ENCODE results near the gene ADCYAP1R1. TPM values are rescaled to one million over a fixed set of nuclear protein-coding genes. Genes with fewer than 3 reads are reported as not detected.

Gene ADCYAP1R1
- total RNA-seq, 1 experiment from 2014 or later, result 0.12 TPM

GRCh38 chr7:31044529-31044928 is 7.6 kb upstream of the ADCYAP1R1 start:
- ChIA-PET CTCF (no interaction called here), RAD21 (ENCODE audit: low non-redundant PET in 1 of 2, low total read pairs in 2 of 2, uncharacterized antibody in 2 of 2, unreplicated experiment in 2 of 2) (no interaction called here), POLR2A (no interaction called here)
- Histone ChIP-seq H3K27me3 (ENCODE audit: insufficient read depth, low read length) (peaks cover 43% of the 10 kb centered on the region), H3K4me3 (replicated peaks in 1 of 2; ENCODE audit: low read depth in 1 of 2, low read length in 2 of 2) (no peak overlapping the region), H3K27ac (ENCODE audit: low read depth, low read length) (no peak overlapping the region), H4K20me1 (ENCODE audit: insufficient read depth) (no peaks in the 10 kb centered on the region), H2AFZ (ENCODE audit: low read depth, low read length, poor library complexity, severe bottlenecking) (no peak overlapping the region), H3K9ac (ENCODE audit: low read length) (no peak overlapping the region), H3K4me2 (ENCODE audit: low read length) (no peak overlapping the region), H3K9me2 (ENCODE audit: insufficient read depth) (no peaks in the 10 kb centered on the region), H3K9me3 (ENCODE audit: control insufficient read depth in 1 of 2, insufficient read depth in 1 of 2, low read depth in 1 of 2, low read length in 2 of 2) (no peaks in the 10 kb centered on the region), H3K79me2 (ENCODE audit: insufficient read depth, low read length) (no peaks in the 10 kb centered on the region), H3K4me1 (ENCODE audit: control insufficient read depth in 1 of 2, insufficient read depth in 2 of 2, low read length in 2 of 2) (no peaks in the 10 kb centered on the region), H3K36me3 (ENCODE audit: control insufficient read depth in 1 of 2, insufficient read depth in 2 of 2, low read length in 2 of 2) (no peaks in the 10 kb centered on the region)
- TF ChIP-seq MAX (IDR thresholded peaks at IDR 0.05), result no peak
- TF ChIP-seq ZFX (IDR thresholded peaks at IDR 0.05), result no peak
- TF ChIP-seq YY1 (IDR thresholded peaks at IDR 0.05; ENCODE audit: extremely low read depth, insufficient replicate concordance, low read depth, low read length), result no peak
- no peak for TF ChIP-seq EZH2 (IDR thresholded peaks at IDR 0.05)
- TF ChIP-seq, protein P1, sequence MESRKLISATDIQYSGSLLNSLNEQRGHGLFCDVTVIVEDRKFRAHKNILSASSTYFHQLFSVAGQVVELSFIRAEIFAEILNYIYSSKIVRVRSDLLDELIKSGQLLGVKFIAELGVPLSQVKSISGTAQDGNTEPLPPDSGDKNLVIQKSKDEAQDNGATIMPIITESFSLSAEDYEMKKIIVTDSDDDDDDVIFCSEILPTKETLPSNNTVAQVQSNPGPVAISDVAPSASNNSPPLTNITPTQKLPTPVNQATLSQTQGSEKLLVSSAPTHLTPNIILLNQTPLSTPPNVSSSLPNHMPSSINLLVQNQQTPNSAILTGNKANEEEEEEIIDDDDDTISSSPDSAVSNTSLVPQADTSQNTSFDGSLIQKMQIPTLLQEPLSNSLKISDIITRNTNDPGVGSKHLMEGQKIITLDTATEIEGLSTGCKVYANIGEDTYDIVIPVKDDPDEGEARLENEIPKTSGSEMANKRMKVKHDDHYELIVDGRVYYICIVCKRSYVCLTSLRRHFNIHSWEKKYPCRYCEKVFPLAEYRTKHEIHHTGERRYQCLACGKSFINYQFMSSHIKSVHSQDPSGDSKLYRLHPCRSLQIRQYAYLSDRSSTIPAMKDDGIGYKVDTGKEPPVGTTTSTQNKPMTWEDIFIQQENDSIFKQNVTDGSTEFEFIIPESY (IDR thresholded peaks at IDR 0.05; ENCODE audit: extremely low read depth, insufficient replicate concordance, low read length), result no peak
- no peak for TF ChIP-seq ZNF274 (IDR thresholded peaks at IDR 0.05; ENCODE audit: low read depth, low read length)
- TF ChIP-seq REST (IDR thresholded peaks at IDR 0.05; ENCODE audit: low read depth), result no peak
- no peak for TF ChIP-seq ELF1 (IDR thresholded peaks at IDR 0.05; ENCODE audit: borderline replicate concordance, low read depth)
- TF ChIP-seq TCF7L2 (IDR thresholded peaks at IDR 0.05; ENCODE audit: borderline replicate concordance, extremely low read depth, insufficient read depth, insufficient read length), result no peak
- TF ChIP-seq EGR1 (IDR thresholded peaks at IDR 0.05; ENCODE audit: low read depth), result no peak
- TF ChIP-seq SP1 (IDR thresholded peaks at IDR 0.05; ENCODE audit: low read depth), result no peak
- no peak for TF ChIP-seq CTCF (IDR thresholded peaks at IDR 0.05 in 2 of 3, conservative IDR thresholded peaks at IDR 0.05 in 1 of 3; ENCODE audit: borderline replicate concordance in 1 of 3, insufficient read depth in 1 of 3, low read depth in 2 of 3, low read length in 2 of 3)
- TF ChIP-seq RAD21 (IDR thresholded peaks at IDR 0.05; ENCODE audit: low read depth), result no peak
- no peak for TF ChIP-seq POLR2A (IDR thresholded peaks at IDR 0.05; ENCODE audit: borderline replicate concordance, extremely low read depth, insufficient read depth, insufficient read length)
- TF ChIP-seq CBX3 (IDR thresholded peaks at IDR 0.05; ENCODE audit: low read depth), result no peak
- TF ChIP-seq FOSL1 (IDR thresholded peaks at IDR 0.05; ENCODE audit: low read depth), result no peak
- TF ChIP-seq ATF3 (IDR thresholded peaks at IDR 0.05), result no peak
- TF ChIP-seq EZH2phosphoT487 (IDR thresholded peaks at IDR 0.05; ENCODE audit: borderline replicate concordance), result no peak
- no peak for TF ChIP-seq POLR2AphosphoS5 (IDR thresholded peaks at IDR 0.05; ENCODE audit: low read depth, low read length)
- TF ChIP-seq JUND (IDR thresholded peaks at IDR 0.05), result no peak
- intact Hi-C loops (cut with micrococcal nuclease), result no loop called here
- BruUV-seq (replicated peaks), result no TSS peak
- ATAC-seq (no peak), DNase-seq (ENCODE audit: low read depth, low spot score) (no peak)

All from HCT116 (cell line).